Activated CD8-positive, alpha-beta memory T cell treated with anti-CD3 and anti-CD28 coated beads, Interleukin-2, amount 50 U/mL, for 48 hours (primary cell): ENCODE data around the gene HNF1B.

Experiments used
- DNase-seq: peaks from one replicate; pipeline ENCODE4 v3.0.0-alpha.2; 2020

Gene HNF1B

DNA sequence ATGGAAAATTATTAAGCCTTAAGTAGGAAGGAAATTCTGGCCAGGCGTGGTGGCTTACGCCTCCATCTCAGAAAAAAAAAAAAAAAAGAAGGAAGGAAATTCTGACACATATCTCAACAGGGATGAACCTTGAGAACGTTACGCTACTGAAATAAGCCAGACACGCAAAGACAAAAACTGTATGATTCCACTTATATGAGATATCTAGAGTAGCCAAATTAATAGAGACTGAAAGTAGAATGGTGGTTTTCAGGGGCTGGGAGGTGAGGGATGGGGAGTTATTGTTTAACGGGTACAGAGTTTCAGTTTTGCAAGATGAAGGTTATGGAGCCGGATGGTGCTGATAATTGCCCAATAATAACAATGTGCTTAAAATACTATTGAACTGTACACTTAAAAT is 16.2 kb upstream of the HNF1B start:
- DNase-seq, result no peak

DNA sequence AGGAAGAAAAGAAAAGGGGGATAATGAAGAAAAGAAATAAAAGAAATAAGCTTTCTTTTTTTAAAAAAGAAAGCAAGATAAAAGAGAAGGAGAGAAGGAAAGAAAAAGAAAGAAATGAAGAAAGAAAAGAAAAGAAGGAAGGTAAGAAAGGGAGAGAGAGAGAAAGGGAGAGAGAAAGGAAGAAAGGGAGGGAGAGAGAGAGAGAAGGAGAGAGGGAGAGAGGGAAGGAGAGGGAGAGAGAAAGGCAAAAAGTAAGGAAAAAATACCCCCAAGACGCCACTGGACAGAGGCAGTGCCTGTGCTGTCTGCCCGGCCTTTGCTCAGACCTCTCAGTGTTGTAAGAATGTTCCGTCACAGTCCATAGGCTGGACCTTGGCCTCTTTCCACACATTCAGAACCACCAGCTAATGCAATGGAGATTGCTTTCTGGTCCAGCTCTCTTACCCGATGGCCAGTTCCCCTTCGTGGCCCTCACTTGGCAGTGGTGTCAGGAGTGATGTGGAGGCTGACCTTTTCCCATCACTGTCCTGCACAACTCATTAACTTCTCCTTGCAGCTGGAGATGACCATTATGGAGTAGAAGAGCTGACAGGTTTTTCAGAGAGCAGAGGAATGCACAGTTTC is 14.3 kb upstream of the HNF1B start:
- no peak for DNase-seq

DNA sequence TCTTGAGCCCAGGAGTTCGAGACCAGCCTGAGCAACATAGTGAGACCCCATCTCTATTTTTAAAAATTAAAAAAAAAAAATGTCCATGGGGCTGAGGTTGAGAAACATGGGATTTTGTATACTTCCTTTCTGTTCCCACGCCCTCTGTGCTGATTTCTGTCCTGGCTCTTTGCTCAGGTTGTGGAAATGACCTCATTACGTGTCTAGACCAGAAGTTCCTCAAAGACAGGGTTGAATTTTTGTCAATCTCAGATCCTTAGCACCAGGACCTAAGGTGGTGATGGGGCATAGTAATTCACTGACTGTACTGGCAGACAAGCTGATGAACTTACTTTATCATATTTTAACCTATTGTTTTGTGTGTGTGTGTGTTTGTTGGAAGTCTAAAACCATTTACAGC is 11.2 kb upstream of the HNF1B start:
- no peak for DNase-seq

DNA sequence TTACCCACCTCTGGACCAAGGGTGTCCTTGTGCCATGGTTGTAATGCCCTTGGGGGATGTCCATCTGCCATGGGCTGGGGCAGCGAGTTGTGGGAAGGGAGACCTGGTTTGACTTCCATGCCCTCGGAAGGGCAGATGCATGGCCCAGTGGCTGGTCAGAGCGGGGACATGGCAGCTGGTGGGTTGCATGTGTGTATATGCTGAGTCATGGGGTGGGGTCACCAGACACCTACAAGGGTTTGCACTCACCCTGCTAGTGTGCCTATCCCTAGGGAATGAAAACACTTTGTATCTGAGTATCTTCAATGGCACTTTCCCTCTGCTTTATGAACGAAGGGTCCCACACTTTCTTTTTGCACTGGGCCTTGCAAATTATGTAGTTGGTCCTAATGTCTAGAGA is 10.6 kb upstream of the HNF1B start:
- no peak for DNase-seq

DNA sequence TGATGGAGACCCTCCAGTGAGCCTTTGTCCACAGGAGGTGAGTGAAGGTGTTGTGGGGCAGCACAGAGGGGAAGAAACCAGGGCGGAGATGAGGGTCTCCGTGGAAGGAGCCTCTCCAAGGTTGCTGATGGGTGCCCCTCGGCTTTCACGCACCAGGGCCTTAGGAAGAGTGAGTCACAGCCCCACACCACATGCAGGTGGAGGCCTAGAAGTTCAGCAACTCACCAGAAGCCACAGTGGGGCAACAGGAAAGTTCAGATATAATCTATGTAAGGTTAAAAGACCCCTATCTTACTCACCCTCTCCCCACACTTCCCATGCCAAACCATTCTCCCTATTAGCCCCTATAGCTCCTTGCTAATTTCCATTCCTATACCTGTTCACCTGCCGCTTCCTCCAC is 9.5 kb upstream of the HNF1B start:
- DNase-seq, result no peak

DNA sequence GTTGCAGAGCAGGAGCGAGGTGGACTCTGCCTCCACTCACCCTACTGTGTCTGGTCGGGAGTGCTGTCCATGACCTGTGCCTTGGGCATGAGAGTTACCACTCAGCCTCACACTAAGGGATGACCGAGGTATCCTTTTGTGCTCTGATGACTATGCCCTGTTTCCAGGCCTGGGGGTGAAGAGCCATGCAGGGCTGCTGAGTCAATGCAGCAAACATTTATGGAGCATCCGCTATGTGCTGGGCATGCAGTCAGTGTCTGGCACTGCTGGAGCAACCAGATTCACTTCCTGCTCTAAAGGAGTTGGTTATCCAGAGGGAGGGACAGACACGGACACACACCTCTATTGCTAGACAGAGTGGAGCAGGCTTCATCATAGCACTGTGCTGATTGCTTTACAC is 7.6 kb upstream of the HNF1B start:
- no peak for DNase-seq

DNA sequence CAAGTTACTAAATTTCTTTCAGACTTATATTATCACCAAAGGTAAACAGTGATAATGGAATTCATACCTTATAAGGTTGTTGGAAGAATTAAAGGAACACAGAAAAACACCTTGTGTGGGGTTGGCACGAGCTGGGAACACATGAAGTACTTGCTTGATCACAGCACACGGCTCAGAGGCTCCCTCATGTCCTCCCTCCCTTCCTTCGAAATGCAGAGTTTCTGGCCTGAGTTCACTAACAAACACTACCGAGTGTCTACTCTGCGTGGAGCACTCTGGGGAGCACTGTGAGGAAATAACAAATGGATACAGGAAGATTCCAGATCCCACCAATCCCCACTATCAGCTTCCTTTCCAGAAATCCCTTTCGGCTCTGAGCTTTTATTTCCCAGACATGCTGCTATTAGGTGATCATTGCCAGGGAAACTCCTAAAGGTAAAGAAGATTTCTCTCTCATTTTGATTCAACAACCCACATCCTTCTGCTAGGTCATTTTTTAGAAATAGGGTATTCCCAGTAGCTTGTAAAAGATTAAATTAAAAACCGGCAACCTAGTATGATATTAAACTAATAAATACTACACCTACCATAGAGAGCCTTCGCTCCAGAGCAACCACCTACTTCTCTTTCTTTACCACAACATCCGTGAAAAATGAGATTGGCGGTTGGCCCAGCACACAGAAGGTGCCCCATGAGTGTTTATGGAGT is 6.1 kb upstream of the HNF1B start:
- no peak for DNase-seq

DNA sequence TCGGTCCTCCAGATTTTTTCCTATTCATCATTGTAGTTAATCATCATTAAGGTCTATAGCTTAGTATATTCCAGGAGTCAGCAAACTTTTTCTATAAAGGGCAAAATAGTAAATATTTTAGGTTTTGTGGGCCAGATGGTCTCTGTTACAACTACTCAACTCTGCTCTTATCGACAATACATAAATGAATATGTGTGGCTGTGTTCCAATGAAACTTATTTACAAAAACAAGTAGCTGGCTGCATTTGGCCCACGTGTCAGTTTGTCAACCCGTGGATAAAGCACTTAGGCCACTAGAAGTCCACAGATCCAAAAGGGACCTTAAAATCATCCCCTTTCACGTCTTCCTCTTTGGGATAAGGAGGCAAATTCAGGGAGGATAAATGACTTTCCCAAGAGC is 5.4 kb upstream of the HNF1B start:
- DNase-seq, result no peak

DNA sequence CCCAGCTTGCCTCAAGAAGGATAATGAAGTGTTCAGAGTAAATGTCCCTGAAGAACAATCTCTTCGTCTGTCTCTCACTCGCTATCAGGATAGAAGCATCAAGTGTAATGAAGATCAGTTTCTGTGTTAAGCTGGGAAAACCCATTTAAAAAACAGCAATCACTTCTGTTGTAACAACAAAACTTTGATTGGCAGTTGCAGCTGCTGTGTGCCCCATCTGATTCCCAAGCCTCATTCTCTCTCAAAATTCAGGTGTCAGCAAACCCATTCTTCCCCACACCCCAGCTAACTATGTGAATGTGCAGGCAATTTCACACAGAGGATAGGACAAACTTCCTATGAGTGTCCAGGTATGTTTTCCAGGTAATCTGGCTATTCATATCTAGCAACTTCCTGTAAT is 2.4 kb upstream of the HNF1B start:
- DNase-seq, result no peak

DNA sequence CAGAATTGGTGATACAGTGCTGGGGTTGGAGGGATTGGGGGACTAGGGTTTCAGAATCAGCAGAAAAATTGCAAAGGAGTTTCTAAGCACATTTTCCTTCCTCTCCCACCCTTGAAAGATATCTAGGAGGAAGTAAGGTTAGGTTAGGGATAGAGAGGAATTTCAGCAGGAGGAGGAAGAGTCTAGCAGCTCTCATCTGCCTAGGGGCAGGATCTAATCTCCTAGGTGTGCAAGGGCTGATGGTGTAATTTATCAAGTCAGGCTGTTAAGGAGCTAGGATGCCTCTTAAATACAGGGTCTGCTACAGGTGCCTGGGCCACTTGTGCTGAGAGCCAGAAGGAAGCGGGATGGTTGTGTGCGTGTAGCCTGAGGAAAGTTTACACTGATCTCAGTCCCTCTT is 1.8 kb upstream of the HNF1B start:
- DNase-seq, result no peak

DNA sequence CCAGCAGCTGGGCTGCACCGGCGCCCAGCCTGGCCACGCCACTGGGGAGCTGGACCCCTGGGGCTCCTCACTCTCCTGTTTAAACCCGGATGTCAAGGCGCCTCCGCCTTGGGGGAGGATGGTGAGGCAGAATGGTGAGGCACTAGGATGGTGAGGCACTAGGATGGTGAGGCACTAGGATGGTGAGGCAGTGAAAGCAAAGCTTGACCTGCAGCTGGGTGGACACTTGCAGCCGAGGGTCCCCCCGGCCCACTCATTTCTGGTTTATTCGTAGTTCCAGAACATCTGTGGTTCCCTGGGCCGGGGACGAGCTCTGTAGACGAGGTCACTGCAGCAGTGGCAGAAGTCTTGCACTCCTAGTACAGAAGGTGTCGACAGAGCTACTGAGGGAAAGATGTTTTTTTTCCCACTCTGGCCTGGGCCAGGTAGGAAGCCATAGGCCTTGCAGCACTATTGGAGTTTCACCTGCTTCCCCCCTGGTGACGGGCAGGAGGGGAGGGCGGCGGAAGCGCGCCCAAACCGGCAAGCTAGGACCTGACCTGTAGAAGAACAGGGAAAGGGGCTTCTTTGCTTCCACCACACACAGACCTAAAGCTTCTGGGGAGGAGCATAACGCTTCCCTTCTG is 1.1 kb upstream of the HNF1B start:
- no peak for DNase-seq

DNA sequence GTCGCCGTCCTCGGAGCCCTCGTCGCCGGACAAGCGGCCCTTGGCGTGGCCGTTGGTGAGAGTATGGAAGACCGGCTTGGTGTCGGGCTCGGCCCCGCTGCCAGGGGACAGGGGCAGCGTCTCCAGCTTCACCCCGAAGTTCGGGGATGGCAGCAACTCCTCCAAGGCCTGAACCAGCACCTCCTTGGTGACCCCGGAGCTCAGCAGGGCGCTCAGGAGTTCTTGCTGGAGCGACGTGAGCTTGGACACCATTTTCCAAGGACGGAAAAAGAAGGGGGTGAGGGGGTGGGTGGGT is 279 bp downstream of the HNF1B start:
- DNase-seq, result no peak

DNA sequence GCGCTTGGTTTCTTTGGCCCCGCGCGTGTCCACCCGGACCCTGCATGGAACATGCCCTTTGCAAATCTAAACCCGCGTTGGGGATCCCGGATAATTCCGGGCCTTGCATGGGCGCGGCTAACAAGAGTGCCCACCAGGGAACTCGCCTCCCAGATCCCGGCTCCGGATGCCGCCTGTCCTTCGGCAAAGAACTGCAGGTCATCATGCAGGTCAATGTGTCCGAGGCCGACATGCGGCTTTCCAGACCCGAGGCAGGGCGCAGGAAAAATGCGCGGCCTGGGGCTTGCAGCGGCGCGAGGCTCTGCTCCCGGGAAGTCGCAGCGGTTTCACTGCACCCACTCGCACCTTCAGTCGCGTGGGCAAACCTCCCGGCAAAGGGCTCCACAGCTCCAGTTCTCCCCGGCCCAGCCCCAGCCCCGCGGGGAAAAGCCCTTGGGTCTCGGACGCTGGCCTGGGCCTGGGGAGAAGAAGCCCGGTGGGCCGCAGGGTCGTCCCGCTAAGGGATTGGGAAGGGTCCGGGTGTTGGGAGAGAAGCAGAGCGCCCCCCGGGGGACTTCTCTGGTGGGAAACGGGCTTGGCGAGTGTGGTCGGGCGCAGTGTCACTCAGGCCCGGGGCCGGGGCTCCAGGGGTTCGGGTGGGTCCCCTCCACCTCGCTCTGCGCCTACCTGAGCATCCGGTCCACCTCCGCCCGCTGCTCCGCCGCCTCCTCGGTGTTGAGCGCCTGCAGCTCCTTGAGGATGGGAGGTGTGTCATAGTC is 805 bp downstream of the HNF1B start:
- DNase-seq, result peak; percentile 59

DNA sequence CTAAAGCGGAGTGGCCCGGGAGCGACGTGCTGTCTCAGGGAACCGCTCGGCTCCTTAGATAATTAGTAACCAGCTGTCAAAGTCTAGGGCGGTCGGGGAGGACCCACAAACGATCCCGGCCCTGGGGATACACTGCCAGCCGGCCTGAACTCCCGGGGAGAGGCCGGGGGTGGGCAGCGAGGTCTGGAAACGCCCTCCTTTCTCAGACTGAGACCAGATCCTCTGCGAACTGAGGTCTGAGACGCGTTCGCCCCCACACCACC is 1.3 kb downstream of the HNF1B start:
- peak; percentile 59 for DNase-seq

DNA sequence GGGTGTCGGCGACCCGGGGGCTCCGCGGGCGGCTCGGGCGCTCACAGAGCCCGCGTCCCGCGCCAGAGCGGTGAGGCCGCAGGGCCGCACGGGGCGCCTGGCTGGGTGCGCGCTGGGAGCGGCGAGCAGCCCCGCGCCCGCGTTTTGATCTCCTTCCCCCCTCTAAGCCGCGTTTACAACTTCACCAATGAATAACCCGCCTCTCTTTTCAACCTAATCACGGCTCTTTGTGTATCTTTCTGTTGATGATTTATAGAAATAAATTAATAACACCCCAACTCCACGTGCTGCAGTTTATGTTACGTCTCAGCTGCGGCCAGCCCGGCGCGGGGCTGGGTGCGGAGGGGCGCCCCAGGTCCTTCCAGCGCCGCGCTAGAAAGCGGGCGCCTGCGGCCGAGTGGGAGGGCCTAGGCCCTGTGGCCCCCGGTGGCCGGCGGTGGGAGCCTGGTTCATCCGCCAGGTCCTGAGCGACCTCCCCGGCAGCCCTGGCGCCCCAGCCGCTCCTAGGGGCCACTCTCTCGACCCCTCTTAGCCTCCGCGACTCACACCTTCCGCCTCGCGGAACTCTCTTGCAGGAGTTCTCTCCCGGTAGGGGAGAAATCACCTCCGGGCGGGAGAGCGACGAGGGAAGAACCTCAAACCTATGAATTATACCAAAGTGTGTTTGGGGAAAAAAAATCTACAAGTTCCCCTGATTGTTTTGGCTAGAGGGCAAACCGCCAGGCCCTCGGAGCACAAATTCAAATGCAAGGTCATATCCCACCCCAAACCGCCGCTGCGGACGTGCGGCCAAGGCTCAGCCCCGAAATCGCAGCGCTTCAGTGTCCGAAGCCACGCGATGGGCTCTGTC is 1.9 kb downstream of the HNF1B start:
- no peak for DNase-seq

DNA sequence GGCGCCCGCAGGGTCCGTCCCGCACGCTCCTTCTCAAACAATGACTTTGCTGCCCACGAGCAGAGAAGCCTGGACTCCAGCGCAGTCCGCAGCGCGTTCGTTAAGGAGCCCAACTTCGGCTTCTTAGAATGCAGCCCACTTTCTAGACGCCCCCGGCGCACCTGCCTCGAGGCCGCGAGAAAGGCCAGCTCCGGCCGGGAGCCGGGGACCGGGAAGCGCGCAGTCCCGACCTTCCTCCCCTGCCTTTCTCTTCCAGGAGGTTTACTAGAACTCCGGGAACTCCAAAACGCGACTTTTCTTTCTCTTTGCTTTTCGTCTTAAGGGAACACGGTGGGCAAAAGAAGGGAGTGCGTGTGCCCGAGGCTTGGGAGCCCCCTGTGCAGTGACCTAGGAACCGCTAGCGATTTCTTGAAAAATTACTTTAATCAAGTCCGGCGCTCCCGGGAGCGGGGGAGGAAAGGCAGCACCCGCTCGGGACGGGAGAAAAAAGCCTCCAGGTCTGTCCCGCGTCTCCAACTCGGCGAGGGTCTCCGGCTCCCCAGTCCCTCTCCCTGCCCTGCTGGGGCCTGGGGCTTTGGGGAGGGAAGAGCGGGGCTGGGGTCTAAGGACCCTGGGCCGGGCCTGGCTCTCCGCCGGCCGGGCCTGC is 2.6 kb downstream of the HNF1B start:
- peak; percentile 56 for DNase-seq

DNA sequence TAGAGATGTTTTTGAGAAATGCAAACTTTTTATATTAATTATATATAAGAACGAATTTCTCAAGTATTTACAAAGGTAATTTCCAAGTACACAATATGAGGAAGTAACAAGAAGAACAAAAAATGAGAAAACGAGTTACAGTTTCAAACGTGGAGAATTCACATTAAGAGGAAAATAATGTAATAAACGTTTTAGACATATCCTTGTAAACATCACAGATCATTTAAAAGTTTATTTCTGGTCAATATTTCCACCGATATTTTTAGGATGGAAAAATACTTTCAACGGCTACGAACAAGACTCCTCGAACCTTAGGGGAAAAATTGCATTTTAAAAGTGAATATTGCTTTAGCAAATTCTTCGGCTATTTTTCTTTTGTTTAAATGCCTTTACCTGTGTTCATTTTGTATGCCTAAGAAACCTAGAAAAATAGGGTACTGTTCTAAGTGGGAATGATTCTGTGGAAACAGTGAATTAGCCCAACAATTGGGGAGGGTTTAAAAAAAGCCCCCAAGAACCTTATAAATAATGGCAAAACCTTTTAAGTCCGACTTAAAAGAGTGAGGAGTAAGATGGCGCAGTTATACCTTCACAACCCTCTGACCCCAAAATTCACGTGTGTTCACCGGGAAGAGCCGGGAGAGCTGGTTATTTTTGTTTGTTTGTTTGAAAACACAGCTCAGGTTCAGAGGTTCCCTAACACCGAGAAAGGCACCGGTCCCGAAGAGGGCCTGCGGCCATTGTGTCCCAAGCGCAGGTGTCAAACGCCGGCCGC is 3.3 kb downstream of the HNF1B start:
- no peak for DNase-seq

DNA sequence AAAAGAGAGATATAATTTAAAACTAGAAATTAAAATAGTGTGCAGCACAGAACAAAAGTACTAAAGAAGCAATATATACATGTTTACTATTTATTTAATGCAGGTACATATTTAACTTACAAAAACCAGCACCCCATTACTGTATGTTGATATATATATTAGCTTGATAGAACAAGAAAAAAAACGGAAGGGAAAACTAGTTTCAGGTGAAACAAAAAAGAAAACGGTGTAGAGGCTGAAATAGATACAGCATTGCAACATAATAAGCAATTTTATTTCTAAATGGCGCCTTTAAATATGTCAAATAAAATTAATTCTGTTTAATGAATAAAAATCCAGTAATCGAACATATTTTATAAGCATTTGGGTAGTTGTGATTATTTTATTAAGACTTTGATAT is 3.9 kb downstream of the HNF1B start:
- no peak for DNase-seq

DNA sequence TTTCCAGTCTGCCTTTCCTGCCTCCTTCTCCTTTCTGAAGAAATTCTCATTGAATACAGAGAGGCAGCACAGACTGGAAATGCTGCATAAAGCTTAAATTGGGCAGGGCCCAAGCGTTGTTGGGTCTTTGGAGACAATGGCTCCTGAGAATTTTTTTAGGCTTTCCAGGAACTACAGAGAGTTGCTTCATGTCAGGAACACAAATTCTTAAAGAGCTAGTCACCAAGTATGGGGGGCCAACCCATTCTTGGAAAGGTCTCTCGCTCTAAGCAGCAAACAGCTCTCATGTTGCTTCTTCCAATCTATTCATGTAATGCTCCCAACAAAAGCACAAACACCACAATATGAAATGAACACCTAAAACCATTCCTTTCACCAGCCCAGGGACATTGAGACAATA is 6.9 kb downstream of the HNF1B start:
- DNase-seq, result no peak

DNA sequence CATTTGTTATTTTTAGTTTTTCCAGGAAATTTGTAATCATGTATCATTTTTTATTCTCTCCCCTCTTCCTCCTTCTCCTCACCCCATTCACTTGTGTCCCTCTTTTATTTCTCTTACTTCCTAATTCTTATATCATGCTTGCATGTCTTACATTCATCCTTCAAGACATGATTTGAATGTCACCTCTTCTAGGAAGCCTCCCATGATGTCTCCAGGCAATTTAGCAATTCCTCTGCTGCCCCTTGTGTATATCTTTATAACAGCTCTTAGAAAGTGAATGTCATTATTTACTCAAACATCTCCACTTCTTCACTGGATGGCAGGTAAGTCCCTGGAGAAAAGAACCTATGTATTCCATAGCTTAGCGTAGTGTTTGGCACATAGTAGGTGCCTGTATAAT is 7.8 kb downstream of the HNF1B start:
- no peak for DNase-seq

DNA sequence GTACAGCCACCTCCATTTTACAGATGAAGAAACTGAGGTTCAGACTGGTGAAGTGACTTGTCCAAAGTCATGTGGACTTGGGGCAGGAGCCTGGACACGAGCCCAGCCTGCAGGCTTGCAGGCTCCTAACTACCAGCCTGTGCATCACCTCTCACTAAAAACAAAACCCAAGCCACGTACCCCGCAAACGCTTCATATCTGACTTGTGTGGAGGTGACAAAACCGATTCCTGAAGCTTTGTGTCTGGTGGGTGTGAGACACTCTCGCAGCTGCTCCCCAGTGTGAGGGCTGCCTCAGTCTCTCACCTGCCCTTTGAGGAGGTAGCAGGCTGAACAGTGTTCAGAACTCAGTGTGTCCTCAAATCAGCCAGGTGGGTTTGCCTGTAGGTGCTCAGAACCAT is 8.4 kb downstream of the HNF1B start:
- no peak for DNase-seq

DNA sequence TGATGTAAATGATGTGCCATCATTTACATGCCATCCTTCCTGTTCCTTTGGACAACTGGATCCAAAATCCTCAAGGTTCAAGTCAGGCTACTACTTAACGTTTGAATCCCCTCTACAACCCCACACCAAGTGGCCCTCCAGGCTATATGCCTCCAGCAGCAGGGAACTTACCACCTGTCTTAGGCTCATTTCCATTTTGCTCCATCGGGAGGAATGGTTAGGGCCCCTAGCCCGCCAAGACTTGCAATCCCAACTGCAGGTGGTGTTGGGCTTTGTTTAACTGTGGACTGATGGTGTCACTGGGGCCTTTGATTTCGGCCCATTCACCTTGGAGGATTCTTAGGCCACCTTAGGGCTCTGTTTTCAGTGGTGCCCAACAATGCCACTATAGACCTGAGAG is 9.7 kb downstream of the HNF1B start:
- no peak for DNase-seq
